Mesendoderm (in vitro differentiated cells): Measurements from ENCODE around the gene TULP1.

Experiments
- DNase-seq: peaks from one replicate; pipeline ENCODE4 v3.0.0; 2013
- H2AK5ac ChIP-seq: 2 replicates; pipeline ENCODE4 v1.6.1; 2013; ENCODE audit warnings: low read length, inconsistent platforms
- H2BK120ac ChIP-seq: 2 replicates; pipeline ENCODE4 v1.6.1; 2013; ENCODE audit warnings: low read depth, mild to moderate bottlenecking, low read length, moderate library complexity, mixed read lengths
- H2BK15ac ChIP-seq: replicated peaks from 2 replicates; pipeline ENCODE4 v1.6.1; 2013; ENCODE audit warnings: low read depth, mild to moderate bottlenecking, moderate library complexity
- H2BK5ac ChIP-seq: 2 replicates; pipeline ENCODE4 v1.6.1; 2013; ENCODE audit warnings: low read length, inconsistent platforms
- H3K18ac ChIP-seq: 2 replicates; pipeline ENCODE4 v1.6.1; 2013; ENCODE audit warnings: mild to moderate bottlenecking, low read length, mixed read lengths
- H3K23ac ChIP-seq: one replicate; pipeline ENCODE4 v1.6.1; 2013; ENCODE audit warnings: low read length
- H3K27ac ChIP-seq: 2 replicates; pipeline ENCODE4 v1.5.1; 2013; ENCODE audit warnings: low read depth, mild to moderate bottlenecking, inconsistent platforms, low read length, moderate library complexity
- H3K27me3 ChIP-seq: 2 replicates; pipeline ENCODE4 v1.6.1; 2013; ENCODE audit warnings: low read length, control low read depth, mild to moderate bottlenecking, inconsistent platforms; ENCODE audit not compliant: insufficient read depth, poor library complexity
- H3K36me3 ChIP-seq: 2 replicates; pipeline ENCODE4 v1.6.1; 2013; ENCODE audit warnings: low read length, inconsistent platforms; ENCODE audit not compliant: control insufficient read depth, insufficient read depth
- H3K4ac ChIP-seq: one replicate; pipeline ENCODE4 v1.6.1; 2013; ENCODE audit warnings: low read depth, mild to moderate bottlenecking, low read length, moderate library complexity
- H3K4me1 ChIP-seq: 2 replicates; pipeline ENCODE4 v1.6.1; 2013; ENCODE audit warnings: low read depth, low read length, inconsistent platforms; ENCODE audit not compliant: control insufficient read depth
- H3K4me2 ChIP-seq: 2 replicates; pipeline ENCODE4 v1.6.1; 2013; ENCODE audit warnings: low read length
- H3K4me3 ChIP-seq: 2 replicates; pipeline ENCODE4 v1.5.1; 2013; ENCODE audit warnings: mild to moderate bottlenecking, low read length
- H3K56ac ChIP-seq: one replicate; pipeline ENCODE4 v1.6.1; 2013; ENCODE audit warnings: low read length
- H3K79me1 ChIP-seq: 2 replicates; pipeline ENCODE4 v1.6.1; 2013; ENCODE audit warnings: low read length, inconsistent platforms
- H3K79me2 ChIP-seq: 2 replicates; pipeline ENCODE4 v1.6.1; 2013; ENCODE audit warnings: mild to moderate bottlenecking, low read length; ENCODE audit not compliant: control insufficient read depth, insufficient read depth
- H3K9ac ChIP-seq: 2 replicates; pipeline ENCODE4 v1.6.1; 2013; ENCODE audit warnings: low read length, inconsistent platforms
- H4K5ac ChIP-seq: one replicate; pipeline ENCODE4 v1.6.1; 2013; ENCODE audit warnings: low read length
- H4K8ac ChIP-seq: one replicate; pipeline ENCODE4 v1.6.1; 2013; ENCODE audit warnings: low read depth, mild to moderate bottlenecking, control low read depth, low read length, moderate library complexity
- WGBS: extraction: QIAGEN DNeasy Blood & Tissue Kit; methylation state at CpG from one replicate; pipeline ENCODE4 v1.1.7; 2013; ENCODE audit warnings: low lambda C conversion rate, missing lambda C conversion rate; ENCODE audit not compliant: insufficient coverage; ENCODE audit errors: extremely low coverage; 5-methylcytosine and 5-hydroxymethylcytosine counted together

Gene TULP1

DNA sequence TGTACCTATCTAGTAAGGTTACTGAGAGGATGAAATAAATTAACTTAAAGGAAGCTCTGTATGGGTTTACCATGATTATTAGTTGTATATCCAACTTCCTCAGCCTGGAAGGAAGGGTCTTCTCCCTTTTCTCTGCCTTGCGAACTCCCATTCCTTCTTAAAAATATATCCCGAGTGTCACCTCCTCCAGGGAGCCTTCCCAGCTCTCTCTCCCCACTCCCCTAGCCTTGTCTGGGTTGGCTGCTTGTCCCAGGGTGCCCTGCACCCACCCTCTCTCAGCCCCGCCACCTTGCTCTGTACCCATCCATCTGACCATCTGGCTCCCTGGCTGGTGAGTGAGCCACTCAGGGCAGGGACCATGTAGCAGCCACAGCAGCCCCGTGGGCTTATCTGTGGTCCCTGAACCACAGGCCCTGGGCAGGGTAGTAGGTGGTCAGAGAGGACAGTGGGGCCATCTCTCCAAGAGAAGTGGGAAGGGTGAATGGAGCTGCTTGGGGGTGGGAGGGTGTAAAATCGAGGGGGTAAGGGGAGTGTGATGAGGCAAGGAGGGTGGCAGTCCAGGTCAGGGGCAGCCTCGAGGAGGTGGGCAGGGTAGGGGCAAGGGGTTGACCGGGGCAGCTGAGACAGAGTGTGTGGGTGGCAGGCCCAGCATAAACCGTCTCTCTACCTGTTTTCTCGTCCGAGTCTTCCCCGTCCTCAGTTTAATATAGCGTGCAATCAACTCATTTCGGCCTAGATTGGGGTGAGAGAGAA, 28.6 kb downstream of the TULP1 start:
- peaks cover 3% of the 10 kb centered on the region for H3K36me3 ChIP-seq
- no peak overlapping the region for H3K9ac ChIP-seq

DNA sequence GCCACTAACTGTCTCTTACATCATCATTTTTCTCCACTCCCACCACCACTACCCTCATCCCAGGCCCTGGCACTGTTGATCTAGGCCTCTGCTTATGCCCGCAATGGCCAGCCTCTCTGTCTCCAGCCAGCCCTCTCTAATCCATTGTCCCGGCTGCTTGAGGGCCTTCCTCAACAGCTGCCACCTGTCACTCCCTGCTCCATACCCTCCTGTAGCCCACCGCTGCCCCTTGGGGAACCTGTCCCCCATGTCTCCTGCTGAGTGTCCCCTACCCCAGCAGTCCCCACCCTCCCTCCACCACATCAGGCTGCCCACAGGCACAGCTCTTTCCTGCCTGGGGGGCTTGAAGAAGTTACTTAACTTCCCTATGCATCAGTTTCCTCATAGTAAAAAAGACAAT, 29.2 kb downstream of the TULP1 start:
- H3K56ac ChIP-seq = no peak overlapping the region
- H3K4me3 ChIP-seq = no peak overlapping the region
- DNase-seq = no peak
- peaks cover 15% of the 10 kb centered on the region for H3K79me2 ChIP-seq
- no peak overlapping the region for H2BK15ac ChIP-seq
- no peaks in the 10 kb centered on the region for H3K27me3 ChIP-seq
- H3K27ac ChIP-seq = no peak overlapping the region
- H3K4me1 ChIP-seq = peaks cover 25% of the 10 kb centered on the region
- no peak overlapping the region for H2AK5ac ChIP-seq
- no peak overlapping the region for H2BK120ac ChIP-seq
- peaks cover 12% of the 10 kb centered on the region for H3K79me1 ChIP-seq
- H3K4me2 ChIP-seq = no peak overlapping the region
- no CpG with 5 or more reads among the region's 3 CpGs for WGBS
- H3K18ac ChIP-seq = no peak overlapping the region
- H3K23ac ChIP-seq = no peak overlapping the region
- no peak overlapping the region for H3K4ac ChIP-seq
- no peak overlapping the region for H2BK5ac ChIP-seq
- H4K8ac ChIP-seq = no peak overlapping the region
- H3K9ac ChIP-seq = no peak overlapping the region
- no peak overlapping the region for H4K5ac ChIP-seq
- H3K36me3 ChIP-seq = peaks cover 4% of the 10 kb centered on the region

More for the DNA sequence above, 28.6 kb downstream of the TULP1 start:
- Histone ChIP-seq H4K5ac (no peak overlapping the region), H3K4me1 (peaks cover 25% of the 10 kb centered on the region), H2BK120ac (no peak overlapping the region), H3K27me3 (no peaks in the 10 kb centered on the region), H3K23ac (no peak overlapping the region), H3K79me1 (peaks cover 12% of the 10 kb centered on the region), H3K56ac (no peak overlapping the region), H3K27ac (no peak overlapping the region), H3K4me3 (no peak overlapping the region), H2BK15ac (no peak overlapping the region), H3K18ac (no peak overlapping the region), H3K4me2 (no peak overlapping the region), H2AK5ac (no peak overlapping the region), H4K8ac (no peak overlapping the region), H3K4ac (no peak overlapping the region), H2BK5ac (no peak overlapping the region), H3K79me2 (peaks cover 17% of the 10 kb centered on the region)
- no CpG with 5 or more reads among the region's 13 CpGs for WGBS
- no peak for DNase-seq

DNA sequence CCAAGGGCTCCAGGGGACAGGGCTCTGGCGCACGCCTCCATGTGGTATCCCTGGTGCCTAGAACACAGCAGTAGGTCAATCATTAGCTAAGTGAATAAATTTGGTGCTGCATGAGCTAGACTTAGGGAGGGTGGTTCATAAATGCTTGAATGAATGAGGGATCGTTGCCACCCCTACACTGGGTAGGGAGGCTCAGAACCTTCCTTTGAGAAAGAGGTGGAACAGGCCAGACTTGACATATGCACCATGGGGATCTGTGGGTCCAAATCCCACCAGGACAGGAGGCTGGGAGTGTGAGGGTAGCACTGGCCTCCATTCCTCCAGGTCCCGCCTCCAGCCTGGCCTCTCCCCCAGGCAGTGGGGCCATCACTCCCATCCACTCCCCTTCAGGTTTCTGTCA, 29.6 kb downstream of the TULP1 start:
- Histone ChIP-seq H3K79me1 (peaks cover 9% of the 10 kb centered on the region), H3K4ac (no peak overlapping the region), H4K5ac (no peak overlapping the region), H3K27ac (no peak overlapping the region), H3K4me3 (no peak overlapping the region), H3K4me2 (no peak overlapping the region), H3K79me2 (peaks cover 12% of the 10 kb centered on the region), H3K23ac (no peak overlapping the region), H3K18ac (no peak overlapping the region), H3K27me3 (no peaks in the 10 kb centered on the region), H3K56ac (no peak overlapping the region), H2AK5ac (no peak overlapping the region), H3K36me3 (peaks cover 5% of the 10 kb centered on the region), H2BK15ac (no peak overlapping the region), H2BK5ac (no peak overlapping the region), H2BK120ac (no peak overlapping the region), H3K9ac (no peak overlapping the region), H3K4me1 (peaks cover 22% of the 10 kb centered on the region), H4K8ac (no peak overlapping the region)
- WGBS = no CpG with 5 or more reads among the region's 4 CpGs
- DNase-seq = no peak

DNA sequence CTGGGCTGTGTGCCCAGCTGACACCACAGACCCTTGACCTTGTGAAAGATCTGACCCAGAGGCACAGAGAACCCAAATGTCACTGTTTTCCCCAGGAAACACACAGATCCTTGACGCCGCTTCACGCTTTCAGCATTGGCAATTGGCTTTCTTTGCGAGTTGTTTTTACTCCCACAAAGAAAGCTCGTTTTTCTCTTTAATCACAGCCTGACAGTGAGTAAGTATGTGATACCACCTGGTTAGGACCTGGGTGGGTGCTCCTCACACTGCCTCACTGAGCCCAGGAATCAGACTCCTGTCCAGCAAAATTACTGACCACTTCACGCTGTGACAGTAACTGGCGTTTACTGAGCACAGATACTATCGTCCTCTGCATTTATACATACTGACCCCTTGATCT, 31.5 kb downstream of the TULP1 start:
- Histone ChIP-seq H2BK5ac (no peak overlapping the region), H2BK15ac (no peak overlapping the region), H3K4me1 (peaks cover 14% of the 10 kb centered on the region), H2AK5ac (no peak overlapping the region), H3K4ac (no peak overlapping the region), H4K5ac (no peak overlapping the region), H3K27ac (no peak overlapping the region), H3K9ac (no peak overlapping the region), H3K56ac (no peak overlapping the region), H2BK120ac (no peak overlapping the region), H3K36me3 (peaks cover 5% of the 10 kb centered on the region), H3K79me2 (peaks cover 2% of the 10 kb centered on the region), H3K79me1 (peaks cover 7% of the 10 kb centered on the region), H3K27me3 (no peaks in the 10 kb centered on the region), H3K18ac (no peak overlapping the region), H3K4me2 (no peak overlapping the region), H4K8ac (no peak overlapping the region), H3K23ac (no peak overlapping the region), H3K4me3 (no peak overlapping the region)
- DNase-seq = no peak
- no CpG with 5 or more reads among the region's 8 CpGs for WGBS

DNA sequence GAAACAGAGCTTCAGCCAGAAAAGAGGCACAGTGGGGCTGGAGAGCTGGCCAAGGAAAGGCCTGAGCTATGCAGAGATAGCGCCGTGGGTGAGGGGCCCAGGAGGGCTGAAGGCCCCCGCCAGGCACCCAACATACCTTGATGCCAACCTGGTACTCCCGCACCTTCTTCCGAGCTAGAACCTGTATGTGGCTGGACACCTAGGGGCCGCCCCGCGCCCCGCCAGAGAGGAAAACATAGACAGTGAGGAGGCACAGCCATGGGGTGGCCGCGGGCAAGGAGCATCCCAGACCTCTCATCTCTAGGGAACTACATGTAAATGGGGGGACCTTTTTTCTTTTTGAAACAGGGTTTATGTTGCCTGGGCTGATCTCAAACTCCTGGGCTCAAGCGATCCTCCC, 32.5 kb downstream of the TULP1 start:
- H3K56ac ChIP-seq = no peak overlapping the region
- peaks cover 6% of the 10 kb centered on the region for H3K4me1 ChIP-seq
- no peak overlapping the region for H3K27ac ChIP-seq
- H3K4me3 ChIP-seq = no peak overlapping the region
- no peak overlapping the region for H3K23ac ChIP-seq
- H3K79me2 ChIP-seq = peaks cover 2% of the 10 kb centered on the region
- WGBS = no CpG with 5 or more reads among the region's 12 CpGs
- no peak overlapping the region for H2BK120ac ChIP-seq
- H2AK5ac ChIP-seq = no peak overlapping the region
- H3K4me2 ChIP-seq = no peak overlapping the region
- no peak for DNase-seq
- H3K79me1 ChIP-seq = peaks cover 6% of the 10 kb centered on the region
- H4K5ac ChIP-seq = no peak overlapping the region
- no peak overlapping the region for H4K8ac ChIP-seq
- H3K27me3 ChIP-seq = no peaks in the 10 kb centered on the region
- H3K4ac ChIP-seq = no peak overlapping the region
- H3K36me3 ChIP-seq = peaks cover 5% of the 10 kb centered on the region
- H3K9ac ChIP-seq = no peak overlapping the region
- H2BK5ac ChIP-seq = no peak overlapping the region
- H2BK15ac ChIP-seq = no peak overlapping the region
- no peak overlapping the region for H3K18ac ChIP-seq

DNA sequence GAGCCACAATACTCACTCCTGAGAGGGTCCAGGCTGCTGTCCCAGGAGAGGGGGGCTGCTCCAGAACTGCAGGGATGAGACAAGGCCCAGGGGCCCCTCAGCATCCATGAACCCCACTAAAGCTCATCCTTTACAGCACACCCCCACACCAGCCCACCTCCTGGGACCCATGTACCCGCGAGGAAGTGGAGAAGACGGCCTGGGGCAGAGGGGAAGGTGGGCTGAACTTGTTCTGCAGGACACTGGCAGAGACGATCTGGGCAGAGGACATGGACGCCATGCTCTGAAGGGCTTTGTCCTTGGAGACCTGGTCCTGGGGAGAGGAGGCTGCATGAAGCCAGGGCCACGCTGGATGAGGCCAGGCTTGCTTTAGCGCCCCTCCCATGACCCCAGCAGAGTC, 34.4 kb downstream of the TULP1 start:
- no CpG with 5 or more reads among the region's 7 CpGs for WGBS
- peaks cover 7% of the 10 kb centered on the region for H3K36me3 ChIP-seq

More for the DNA sequence above, 34.4 kb downstream of the TULP1 start:
- H2BK120ac ChIP-seq = no peak overlapping the region
- no peak for DNase-seq
- H3K23ac ChIP-seq = no peak overlapping the region
- H3K79me2 ChIP-seq = no peaks in the 10 kb centered on the region
- no peak overlapping the region for H3K18ac ChIP-seq
- no peak overlapping the region for H2BK15ac ChIP-seq
- peaks cover 2% of the 10 kb centered on the region for H3K79me1 ChIP-seq
- no peaks in the 10 kb centered on the region for H3K27me3 ChIP-seq
- no peak overlapping the region for H3K9ac ChIP-seq
- no peak overlapping the region for H3K27ac ChIP-seq
- no peak overlapping the region for H4K5ac ChIP-seq
- no peak overlapping the region for H3K4me2 ChIP-seq
- no peaks in the 10 kb centered on the region for H3K4me1 ChIP-seq
- H3K4ac ChIP-seq = no peak overlapping the region
- H4K8ac ChIP-seq = no peak overlapping the region
- no peak overlapping the region for H2BK5ac ChIP-seq
- no peak overlapping the region for H3K56ac ChIP-seq
- H3K4me3 ChIP-seq = no peak overlapping the region
- no peak overlapping the region for H2AK5ac ChIP-seq
